Activated gamma-delta T cell treated with anti-CD3 and anti-CD28 coated beads, Interleukin-2, amount 50 U/mL, for 16 hours (primary cell): Measurements from ENCODE around the gene MRPS18A.
"Not testable (repeated sequence)": the region's sequence is repeated elsewhere in the genome, so short reads cannot be mapped to it uniquely, and the experiment has no call there.

Experiments used
- DNase-seq: peaks from one replicate; pipeline ENCODE4 v3.0.0-alpha.2; 2020; ENCODE audit warnings: low read depth

MRPS18A gene

DNA sequence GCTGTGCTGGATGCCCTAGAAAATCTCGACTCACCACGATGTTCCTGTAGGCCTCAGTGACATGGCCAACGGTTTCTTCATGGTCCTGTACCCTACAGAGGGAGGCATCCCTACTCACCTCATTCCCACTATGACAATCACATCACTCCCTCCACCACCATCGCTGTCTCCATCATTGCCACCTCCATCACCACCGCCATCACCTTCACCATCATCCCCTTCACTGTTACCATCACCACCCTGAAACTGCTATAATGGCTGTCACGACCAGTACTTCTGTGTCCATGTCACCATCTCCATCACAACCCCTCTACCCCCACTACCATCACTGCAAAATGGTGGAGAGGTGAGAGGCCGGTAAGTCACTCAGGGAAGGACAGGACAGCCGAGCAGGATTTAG lies 29.8 kb upstream of the MRPS18A start:
- DNase-seq, result no peak

DNA sequence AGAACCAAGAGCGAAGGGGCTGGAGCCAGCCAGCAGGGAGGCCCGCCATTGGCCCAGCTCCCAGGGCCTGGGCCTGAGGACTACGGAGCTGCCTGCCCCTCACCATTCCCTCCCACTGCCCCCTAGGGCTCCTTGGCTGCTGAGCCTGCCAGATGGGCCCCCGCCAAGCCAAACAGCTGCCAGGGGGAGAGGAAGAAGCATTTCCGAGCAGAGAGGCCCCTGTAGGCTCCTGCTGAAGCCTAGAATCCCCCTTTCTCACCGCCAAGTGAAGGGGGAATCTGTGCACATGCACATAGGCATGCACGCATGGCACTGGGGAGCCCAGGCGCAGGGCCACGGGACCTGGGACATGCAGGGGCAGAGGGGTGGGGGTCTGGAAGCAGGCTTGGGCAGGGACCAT lies 28.5 kb upstream of the MRPS18A start:
- DNase-seq, result no peak

DNA sequence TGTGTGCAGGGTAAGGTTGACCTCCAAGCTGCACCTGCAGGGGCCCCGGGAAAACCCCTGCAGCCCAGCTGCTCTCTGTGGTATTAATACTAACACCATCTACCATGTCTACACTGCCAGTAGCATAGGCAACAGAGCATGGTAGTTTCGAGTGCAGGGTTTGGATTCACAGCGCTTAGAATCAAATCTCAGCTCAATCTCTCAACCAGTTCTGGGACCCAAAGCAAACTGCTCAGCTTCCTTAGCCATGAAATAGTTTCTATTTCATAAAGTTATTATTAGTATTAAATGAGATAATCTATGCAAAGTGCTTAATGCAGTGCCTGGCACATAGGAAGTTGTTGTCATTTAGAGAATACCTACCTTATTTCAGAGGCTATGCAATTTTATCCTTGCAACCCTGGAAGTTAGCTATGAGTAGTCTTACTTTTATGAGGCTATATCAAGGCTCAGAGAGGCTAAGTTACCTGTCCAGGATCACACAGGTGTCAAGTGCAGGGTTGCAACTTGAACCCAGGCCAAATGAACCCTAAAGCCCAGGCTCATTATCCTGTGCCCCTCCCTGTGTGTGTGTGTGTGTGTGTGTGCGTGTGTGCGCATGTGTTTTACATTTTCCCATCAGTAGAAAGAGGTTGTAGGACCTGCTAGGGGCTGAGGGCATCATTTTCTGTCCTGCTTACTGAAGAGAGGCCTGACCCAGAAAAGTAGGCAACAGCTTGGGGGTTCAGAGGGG lies 27.6 kb upstream of the MRPS18A start:
- no peak for DNase-seq

DNA sequence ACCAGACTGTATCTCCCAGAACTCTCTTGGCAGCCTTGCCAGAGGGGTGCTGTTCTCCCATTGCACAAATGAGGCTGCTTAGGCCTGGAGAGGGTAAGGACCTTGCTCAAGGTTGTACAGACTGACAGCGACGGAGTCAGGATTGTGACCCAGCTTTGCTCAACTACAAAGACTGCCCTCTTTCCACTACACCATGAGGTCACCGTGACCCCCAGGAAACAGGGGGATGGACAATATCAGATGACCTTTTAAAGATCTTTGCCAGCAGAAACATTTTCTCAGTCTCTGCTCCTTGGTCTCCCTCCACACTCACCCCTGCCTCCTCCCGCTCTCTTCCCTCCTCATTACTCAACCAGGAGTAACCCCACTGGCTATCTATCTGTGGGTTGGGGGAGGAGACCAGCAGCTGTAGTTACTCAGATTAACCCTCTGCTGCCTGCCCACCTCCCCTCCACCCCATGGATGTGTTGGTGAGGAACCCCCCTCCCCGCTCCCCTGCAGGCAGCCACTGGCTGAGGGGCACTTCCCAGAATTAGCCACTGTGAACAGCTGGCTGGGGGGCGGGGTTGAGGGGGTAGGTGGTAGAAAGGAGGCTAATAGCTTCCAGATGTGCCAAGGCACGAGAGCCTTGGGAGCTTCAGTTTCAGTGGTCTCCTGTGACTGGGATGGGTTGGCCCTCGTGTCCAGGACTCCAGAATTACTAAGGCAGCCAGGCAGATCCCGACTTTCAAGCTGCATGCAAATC lies 26.9 kb upstream of the MRPS18A start:
- no peak for DNase-seq

DNA sequence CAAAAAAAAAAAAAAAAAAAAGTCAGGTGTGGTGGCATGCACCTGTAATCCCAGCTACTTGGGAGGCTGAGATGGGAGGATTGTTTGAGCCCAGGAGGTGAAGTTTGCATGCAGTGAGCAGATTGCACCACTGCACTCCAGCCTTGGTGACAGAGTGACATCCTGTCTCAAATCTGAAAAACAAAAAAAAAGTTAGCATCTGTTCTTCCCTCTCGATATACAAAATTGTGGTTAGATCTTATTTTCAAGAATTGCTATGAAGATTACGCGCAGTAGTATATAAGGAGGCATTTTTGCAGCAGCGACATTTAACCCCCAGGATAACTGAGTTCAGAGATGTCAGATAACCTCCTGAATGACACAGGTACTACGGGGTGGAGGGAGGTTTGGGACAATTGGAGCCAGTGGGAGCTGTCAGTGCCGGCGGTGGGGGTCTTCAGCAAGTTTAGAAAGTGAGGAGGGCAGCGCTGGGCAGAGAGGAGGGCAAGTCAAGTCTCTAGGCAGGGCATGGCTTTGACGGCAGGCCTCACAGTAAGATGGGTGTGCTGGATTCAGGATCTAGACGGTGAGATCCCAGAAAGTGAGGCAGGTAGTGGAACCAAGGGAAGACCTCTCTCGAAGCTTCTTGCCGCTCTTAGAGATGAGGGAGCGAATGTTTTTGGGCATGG lies 26.2 kb upstream of the MRPS18A start:
- DNase-seq, result no peak

DNA sequence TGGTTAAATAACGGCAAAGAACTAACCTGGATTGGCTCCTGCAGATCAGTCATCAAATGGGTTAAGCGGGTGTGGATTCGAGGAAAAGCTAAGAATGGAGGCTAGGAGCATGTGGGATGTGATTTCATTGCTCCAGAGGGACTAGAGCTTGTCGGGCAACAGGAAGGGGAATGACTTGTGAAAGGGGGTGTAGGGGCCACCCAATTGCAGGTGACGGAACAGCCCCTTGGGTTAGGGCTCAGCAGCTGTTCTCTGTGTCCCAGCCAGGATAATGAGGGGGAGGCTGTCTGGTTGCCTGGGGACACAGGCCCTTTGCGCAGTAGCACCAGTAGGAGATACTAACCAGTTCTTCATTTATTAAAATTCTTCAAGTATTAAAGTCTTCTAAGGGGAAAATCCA lies 25.0 kb upstream of the MRPS18A start:
- DNase-seq, result no peak

DNA sequence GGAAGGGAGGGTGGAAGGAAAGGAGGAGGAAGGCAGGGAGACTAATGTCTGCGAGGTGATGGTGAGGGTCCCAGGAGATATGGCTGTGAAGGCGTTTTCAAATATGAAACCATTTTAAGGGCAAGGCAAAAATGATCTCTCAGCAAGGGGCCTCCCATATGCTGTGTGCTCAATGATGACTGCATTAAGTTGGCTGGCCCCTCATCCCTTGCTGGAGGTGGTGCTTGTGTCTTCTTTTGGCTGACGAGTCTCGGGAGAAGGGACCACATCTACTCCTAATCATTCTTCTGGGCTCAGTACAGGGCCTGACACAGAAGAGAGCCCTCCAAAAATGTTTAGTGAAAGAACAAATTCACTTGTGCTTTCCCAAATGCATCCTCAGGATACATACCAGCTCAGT lies 23.0 kb upstream of the MRPS18A start:
- no peak for DNase-seq

DNA sequence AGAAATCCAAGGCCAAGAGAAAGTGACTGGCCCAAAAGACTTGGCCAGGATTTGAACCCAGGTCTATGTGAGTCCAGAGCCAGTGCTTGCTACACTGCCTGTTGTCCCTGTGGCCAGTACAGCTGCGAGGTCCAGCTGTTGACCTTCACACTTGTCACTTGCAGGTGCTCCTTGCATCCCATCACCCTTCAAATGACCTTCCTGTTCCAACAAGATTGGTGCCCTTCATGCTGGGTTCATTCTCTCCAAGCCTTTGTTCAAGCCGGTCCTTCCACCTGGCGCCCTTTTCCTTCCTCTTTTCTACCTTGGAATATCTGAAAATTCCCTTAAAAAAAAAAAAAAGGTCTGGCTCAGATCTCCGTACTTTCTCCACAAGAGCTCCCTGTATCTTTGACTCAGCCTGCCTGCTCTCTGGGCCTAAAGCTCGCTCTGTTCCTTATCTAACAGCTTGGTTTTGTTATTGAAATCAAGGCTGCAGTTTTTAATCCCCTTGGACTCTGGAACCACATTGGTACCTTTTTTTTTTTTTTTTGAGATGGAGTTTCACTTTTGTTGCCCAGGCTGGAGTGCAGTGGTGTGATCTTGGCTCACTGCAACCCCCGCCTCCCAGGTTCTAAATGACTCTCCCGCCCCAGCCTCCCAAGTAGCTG lies 22.2 kb upstream of the MRPS18A start:
- no peak for DNase-seq

DNA sequence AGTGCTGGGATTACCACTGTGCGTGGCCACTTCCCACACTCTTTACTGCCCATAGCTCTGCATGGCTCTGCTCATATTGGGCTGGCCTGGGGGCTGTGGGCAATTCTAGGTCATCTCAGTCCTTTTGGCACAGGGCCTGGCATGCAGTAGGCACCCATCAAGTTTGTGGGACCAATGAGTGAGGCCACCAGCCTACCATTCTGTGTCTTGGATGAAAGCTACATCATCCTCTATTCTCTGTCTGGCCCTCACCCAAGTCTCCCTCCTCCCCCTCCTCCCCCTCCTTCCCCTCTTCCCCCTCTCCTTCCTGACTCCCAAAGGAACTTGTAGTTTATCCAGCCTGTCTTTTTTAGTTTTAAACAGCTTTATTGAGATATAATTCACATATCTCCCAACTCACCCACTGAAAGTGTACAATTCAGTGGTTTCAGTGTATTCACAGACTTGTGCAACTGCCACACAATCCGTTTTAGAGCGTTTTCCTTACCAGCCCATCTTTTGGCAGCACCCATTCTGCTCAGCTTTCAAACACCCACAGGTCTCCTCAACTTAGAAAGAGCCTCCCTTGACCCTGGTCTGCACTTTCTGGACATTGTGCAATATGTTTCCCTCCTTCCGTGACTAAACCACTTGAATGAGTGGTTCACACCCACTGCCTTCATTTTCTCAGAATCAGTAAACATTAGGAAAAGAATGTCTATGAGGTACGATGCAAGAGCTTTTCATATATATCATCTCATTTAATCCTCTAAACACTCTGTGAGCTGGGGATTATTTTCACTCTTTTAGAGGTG lies 21.5 kb upstream of the MRPS18A start:
- no peak for DNase-seq

- no peak for DNase-seq
Measured at GRCh38 chr6:43707767-43708166, 20.2 kb upstream of the MRPS18A start.

- no peak for DNase-seq
Measured at GRCh38 chr6:43707269-43707668, 19.7 kb upstream of the MRPS18A start.

DNA sequence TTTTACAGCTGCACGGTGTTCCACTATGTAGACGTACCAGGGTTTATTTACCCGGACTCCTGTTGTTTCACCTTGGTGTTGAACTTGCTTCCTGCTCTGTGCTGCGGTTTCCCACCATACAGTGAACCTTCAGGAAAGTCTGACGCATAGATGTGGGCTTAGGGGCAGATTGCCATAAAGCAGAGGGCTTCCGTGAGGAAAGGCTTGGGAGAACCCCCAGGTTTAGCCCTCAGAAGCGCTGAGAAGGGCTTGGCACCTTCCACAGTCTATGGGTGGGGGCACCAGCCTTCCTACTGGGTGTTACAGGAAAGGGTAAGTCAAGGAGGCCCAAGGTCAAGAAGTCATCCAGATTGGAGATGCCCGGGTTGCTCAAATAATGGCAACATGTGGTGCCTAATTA lies 19.2 kb upstream of the MRPS18A start:
- DNase-seq, result no peak

GRCh38 chr6:43705996-43706395 lies 18.4 kb upstream of the MRPS18A start:
- DNase-seq, result no peak

GRCh38 chr6:43703512-43704429 lies 16.2 kb upstream of the MRPS18A start:
- no peak for DNase-seq

DNA sequence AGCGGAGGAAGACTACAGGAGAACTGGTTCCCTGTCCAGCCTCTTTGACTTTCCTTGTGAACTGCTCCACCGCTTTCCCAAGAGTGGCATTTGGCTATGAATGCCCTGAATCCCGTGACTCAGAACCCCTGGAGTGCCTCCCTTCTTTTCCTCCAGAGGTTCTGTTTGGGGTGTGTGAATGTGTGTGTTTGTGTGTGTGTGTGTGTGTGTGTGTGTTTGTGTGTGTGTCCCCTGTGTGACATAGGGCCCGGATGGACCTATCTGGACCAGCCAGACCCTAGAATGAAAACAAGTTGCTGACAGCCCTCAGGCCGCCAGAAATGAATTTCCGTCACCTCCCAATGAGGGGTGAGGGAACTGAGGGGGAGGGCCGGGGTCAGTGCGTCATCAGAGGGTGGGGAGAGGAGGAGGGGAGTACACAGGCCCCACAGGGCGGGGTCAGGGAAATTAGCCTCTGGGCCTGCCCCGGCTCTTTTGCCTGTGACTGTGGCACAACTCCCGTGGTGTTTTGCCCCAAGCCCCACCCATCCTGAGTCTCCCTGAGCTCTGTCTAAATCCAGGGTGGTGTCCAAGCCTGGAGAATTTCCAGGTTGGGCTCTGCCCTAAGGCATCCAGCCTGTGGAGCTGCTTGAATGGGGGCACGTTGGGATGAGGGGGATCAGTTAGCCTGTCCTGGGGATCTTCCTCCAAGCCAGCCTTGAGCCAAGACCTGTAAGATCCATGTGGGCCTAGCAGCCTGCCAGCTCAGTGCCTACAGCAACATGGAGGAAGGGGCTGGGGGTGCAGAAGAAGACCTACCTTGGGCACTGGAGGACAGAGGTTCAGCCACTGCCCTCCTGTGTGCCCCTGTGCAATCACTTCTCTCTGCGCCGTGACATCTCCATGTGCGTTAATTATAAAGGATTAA lies 15.2 kb upstream of the MRPS18A start:
- DNase-seq, result no peak

GRCh38 chr6:43702171-43702533 lies 14.6 kb upstream of the MRPS18A start:
- no peak for DNase-seq

DNA sequence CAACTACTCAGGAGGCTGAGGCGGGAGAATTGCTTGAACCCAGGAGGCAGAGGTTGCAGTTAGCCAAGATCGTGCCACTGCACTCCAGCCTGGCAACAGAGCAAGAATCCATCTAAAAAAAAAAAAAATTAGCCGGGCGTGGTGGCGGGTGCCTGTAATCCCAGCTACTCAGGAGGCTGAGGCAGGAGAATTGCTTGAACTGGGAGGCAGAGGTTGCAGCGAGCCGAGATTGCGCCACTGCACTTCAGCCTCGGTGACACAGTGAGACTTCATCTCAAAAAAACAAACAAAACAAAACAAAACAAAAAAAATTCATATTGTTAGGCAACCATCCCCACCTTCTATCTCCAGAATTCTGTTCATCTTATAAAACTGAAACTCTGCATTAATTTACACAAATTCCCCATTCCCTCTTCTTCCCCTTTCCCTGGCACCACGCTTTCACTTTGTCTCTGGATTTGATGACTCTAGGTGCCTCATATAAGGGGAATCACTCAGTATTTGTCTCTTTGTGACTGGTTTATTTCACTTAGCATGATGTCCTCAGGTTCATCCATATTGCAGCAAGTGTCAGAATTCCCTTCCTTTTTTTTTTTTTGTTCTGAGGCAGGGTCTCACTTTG lies 13.5 kb upstream of the MRPS18A start:
- not testable (repeated sequence) for DNase-seq

GRCh38 chr6:43699564-43700186 lies 12.1 kb upstream of the MRPS18A start:
- DNase-seq, result no peak
